ENCODE measurements around the gene SLC22A4.

Gene SLC22A4

GRCh38 chr5:132295505-132296411, 1.6 kb downstream of the SLC22A4 start:
- H3K27ac ChIP-seq = peak overlapping the region in 10 of 21 experiments; percentile 9 to 97 (median 54)

GRCh38 chr5:132296412-132297016, 2.3 kb downstream of the SLC22A4 start:
- H3K27ac ChIP-seq = peak overlapping the region in 9 of 21 experiments; percentile 19 to 97 (median 55)
- H3K4me3 ChIP-seq = no peak overlapping the region

More at GRCh38 chr5:132295505-132296411, 1.6 kb downstream of the SLC22A4 start:
- H3K4me3 ChIP-seq = peak overlapping the region in 5 of 7 experiments; percentile 45 to 64 (median 58)

- H3K27ac ChIP-seq = peak overlapping the region in 1 of 21 experiments; percentile 43
- H3K4me3 ChIP-seq = no peak overlapping the region
Measured at GRCh38 chr5:132297211-132297940, 3.2 kb downstream of the SLC22A4 start.

GRCh38 chr5:132298298-132299212, 4.4 kb downstream of the SLC22A4 start:
- H3K4me3 ChIP-seq = no peak overlapping the region
- no peak overlapping the region for H3K27ac ChIP-seq

GRCh38 chr5:132299917-132300316, 5.7 kb downstream of the SLC22A4 start:
- Histone ChIP-seq H3K4me3 (no peak overlapping the region), H3K27ac (no peak overlapping the region)

GRCh38 chr5:132300577-132301343, 6.6 kb downstream of the SLC22A4 start:
- H3K4me3 ChIP-seq = no peak overlapping the region
- no peak overlapping the region for H3K27ac ChIP-seq

GRCh38 chr5:132301344-132302271, 7.4 kb downstream of the SLC22A4 start:
- Histone ChIP-seq H3K4me3 (no peak overlapping the region), H3K27ac (peak overlapping the region in 1 of 21 experiments; percentile 17)

- Histone ChIP-seq H3K27ac (no peak overlapping the region), H3K4me3 (no peak overlapping the region)
Measured at GRCh38 chr5:132302413-132302812, 8.2 kb downstream of the SLC22A4 start.

- H3K27ac ChIP-seq = no peak overlapping the region
- H3K4me3 ChIP-seq = no peak overlapping the region
Measured at GRCh38 chr5:132303589-132303988, 9.4 kb downstream of the SLC22A4 start.

- no peak overlapping the region for H3K4me3 ChIP-seq
- H3K27ac ChIP-seq = no peak overlapping the region
Measured at GRCh38 chr5:132305420-132305819, 11.2 kb downstream of the SLC22A4 start.

GRCh38 chr5:132308701-132309100, 14.5 kb downstream of the SLC22A4 start:
- Histone ChIP-seq H3K4me3 (no peak overlapping the region), H3K27ac (no peak overlapping the region)

GRCh38 chr5:132309679-132310078, 15.5 kb downstream of the SLC22A4 start:
- H3K27ac ChIP-seq = no peak overlapping the region
- no peak overlapping the region for H3K4me3 ChIP-seq

GRCh38 chr5:132310141-132310834, 16.1 kb downstream of the SLC22A4 start:
- no peak overlapping the region for H3K27ac ChIP-seq
- no peak overlapping the region for H3K4me3 ChIP-seq

- Histone ChIP-seq H3K27ac (peak overlapping the region in 2 of 21 experiments; percentile 27 to 52), H3K4me3 (no peak overlapping the region)
Measured at GRCh38 chr5:132313366-132313765, 19.2 kb downstream of the SLC22A4 start.

- H3K27ac ChIP-seq = peak overlapping the region in 4 of 21 experiments; percentile 27 to 57 (median 44)
- H3K4me3 ChIP-seq = no peak overlapping the region
Measured at GRCh38 chr5:132313961-132314432, 19.8 kb downstream of the SLC22A4 start.

GRCh38 chr5:132315529-132316067, 21.4 kb downstream of the SLC22A4 start:
- Histone ChIP-seq H3K27ac (no peak overlapping the region), H3K4me3 (no peak overlapping the region)
